Endothelial cell of umbilical vein (primary cell): ENCODE data around the gene LYSMD2. TPM values are rescaled to one million over a fixed set of nuclear protein-coding genes. Genes with fewer than 3 reads are reported as not detected.
A peak's percentile ranks its signal among the peaks of the same experiment; 100 is the strongest.

Experiments
- BruUV-seq: library from RNA; stranded (reverse); fragments of 400-500 nt; replicated peaks from 2 replicates; lab custom pipeline; 2021; lab: Mats Ljungman, UMichigan
- CTCF ChIA-PET: fragments of 300-600, 350-600 bp; sonication (Branson Sonifier 250); formaldehyde crosslinking; loops from one replicate; lab custom pipeline; 2021; ENCODE audit warnings: antibody characterized with exemption, inconsistent platforms; lab: Charles Lee
- POLR2A ChIA-PET: fragments of 300-600, 350-600 bp; sonication (Branson Sonifier 250); formaldehyde crosslinking; loops from one replicate; lab custom pipeline; 2021; ENCODE audit warnings: antibody characterized with exemption, inconsistent platforms; lab: Charles Lee
- DNase-seq: peaks from one replicate; pipeline ENCODE4 v3.0.0-alpha.2; 2011; ENCODE audit warnings: low read depth, low spot score
- FAIRE-seq: peaks from 2 replicates; lab custom pipeline; 2011; peaks lifted over from hg19 to GRCh38; lab: Jason Lieb, UNC
- H2AFZ ChIP-seq: 2 replicates; pipeline ENCODE4 v1.6.0; 2012; ENCODE audit warnings: low read depth, low read length, control low read depth, inconsistent platforms
- H3K27ac ChIP-seq: 2 replicates; pipeline ENCODE4 v1.5.1; 2011; ENCODE audit warnings: low read depth, mild to moderate bottlenecking, control low read depth, low read length, moderate library complexity; ENCODE audit not compliant: insufficient read depth
- H3K27me3 ChIP-seq, 2 experiments: 2 replicates each; pipeline versions ENCODE4 v1.6.0 to v1.6.1; 2011; ENCODE audit warnings: low read length in 2 of 2, mixed read lengths in 1 of 2; ENCODE audit not compliant: control insufficient read depth in 2 of 2, insufficient read depth in 2 of 2
- H3K36me3 ChIP-seq, 2 experiments: 2 replicates in 1 of 2; 3 replicates in 1 of 2; pipeline ENCODE4 v1.5.1; 2011; ENCODE audit warnings: low read length in 2 of 2, mild to moderate bottlenecking in 1 of 2, moderate library complexity in 1 of 2; ENCODE audit not compliant: control insufficient read depth in 2 of 2, insufficient read depth in 2 of 2; ENCODE audit errors: extremely low read depth in 1 of 2
- H3K4me1 ChIP-seq: 3 replicates; pipeline ENCODE4 v1.5.1; 2011; ENCODE audit warnings: mild to moderate bottlenecking, low read length; ENCODE audit not compliant: control insufficient read depth, insufficient read depth; ENCODE audit errors: extremely low read depth
- H3K4me2 ChIP-seq: 2 replicates; pipeline ENCODE4 v1.6.1; 2011; ENCODE audit warnings: low read length, control low read depth, mixed read lengths; ENCODE audit not compliant: insufficient read depth
- H3K4me3 ChIP-seq, 3 experiments: fragments of 200-600 bp in 1 of 3; sonication (generic), shearing (Covaris generic) in 1 of 3; replicated peaks in 1 of 3; 2 replicates each; pipeline ENCODE4 v1.5.1; 2011 to 2016; ENCODE audit warnings: control low read depth in 3 of 3, low read length in 3 of 3, mild to moderate bottlenecking in 2 of 3, inconsistent platforms in 1 of 3, low read depth in 1 of 3, moderate library complexity in 1 of 3; ENCODE audit not compliant: insufficient read depth in 1 of 3
- H3K79me2 ChIP-seq: 2 replicates; pipeline ENCODE4 v1.6.0; 2012; ENCODE audit warnings: low read length, inconsistent platforms; ENCODE audit not compliant: control insufficient read depth, insufficient read depth
- H3K9ac ChIP-seq: replicated peaks from 2 replicates; pipeline ENCODE3; 2011; ENCODE audit warnings: low read length, control low read depth; ENCODE audit not compliant: insufficient read depth; ENCODE audit errors: extremely low read depth
- H3K9me1 ChIP-seq: replicated peaks from 3 replicates; pipeline ENCODE4 v1.6.0; 2011; ENCODE audit warnings: mild to moderate bottlenecking, low read length; ENCODE audit not compliant: control insufficient read depth, insufficient read depth; ENCODE audit errors: extremely low read depth
- H3K9me3 ChIP-seq: replicated peaks from 2 replicates; pipeline ENCODE4 v1.5.1; 2012; ENCODE audit warnings: low read length, inconsistent platforms; ENCODE audit not compliant: control insufficient read depth, insufficient read depth
- H4K20me1 ChIP-seq: replicated peaks from 2 replicates; pipeline ENCODE3; 2011; ENCODE audit warnings: mild to moderate bottlenecking, low read length; ENCODE audit not compliant: control insufficient read depth, insufficient read depth; ENCODE audit errors: extremely low read depth
- EZH2 ChIP-seq: IDR thresholded peaks from 2 replicates; pipeline ENCODE4 v1.6.1; 2012; ENCODE audit warnings: borderline replicate concordance, low read depth, mild to moderate bottlenecking, moderate library complexity, low read length, inconsistent platforms; ENCODE audit not compliant: severe bottlenecking
- FOS ChIP-seq: IDR thresholded peaks from 2 replicates; pipeline ENCODE4 v1.6.1; 2011; ENCODE audit warnings: mild to moderate bottlenecking, low read length, moderate library complexity, borderline replicate concordance; ENCODE audit not compliant: insufficient read depth
- GATA2 ChIP-seq: IDR thresholded peaks from 2 replicates; pipeline ENCODE4 v1.7.0; 2011; ENCODE audit warnings: low read depth, mild to moderate bottlenecking, moderate library complexity, mixed read lengths, low read length; ENCODE audit not compliant: insufficient read length, insufficient read depth
- JUN ChIP-seq: IDR thresholded peaks from 2 replicates; pipeline ENCODE4 v1.6.1; 2011; ENCODE audit warnings: borderline replicate concordance, low read depth; ENCODE audit not compliant: insufficient read length, insufficient read depth
- MYC ChIP-seq: IDR thresholded peaks from one replicate; pipeline ENCODE4 v1.6.1; 2011; ENCODE audit warnings: mild to moderate bottlenecking, low read depth, low read length
- POLR2A ChIP-seq: IDR thresholded peaks from 2 replicates; pipeline ENCODE4 v1.6.1; 2012; ENCODE audit warnings: low read depth, mild to moderate bottlenecking, control low read depth, low read length
- POLR2AphosphoS5 ChIP-seq: IDR thresholded peaks from 2 replicates; pipeline ENCODE4 v1.6.1; 2012; ENCODE audit warnings: low read depth, mild to moderate bottlenecking, control low read depth, low read length, moderate library complexity; ENCODE audit not compliant: insufficient read depth
- dilution Hi-C: fragments of 300-500 bp; cut with MboI; formaldehyde crosslinking; loops from one replicate; pipeline ENCODE4 v1.15.0; 2019; ENCODE audit warnings: low sequenced_read_pairs; ENCODE audit not compliant: extremely low pct_ligation_motif_present
- intact Hi-C: fragments of 100-400 bp; cut with micrococcal nuclease; formaldehyde crosslinking; loops from one replicate; pipeline ENCODE4 v1.10.0; 2022
- polyA plus RNA-seq, 4 experiments: library from polyadenylated mRNA; depleted of rRNA in 3 of 4; stranded (reverse) in 3 of 4; unstranded in 1 of 4; fragments of >200 nt; gene quantifications; 2 replicates each; pipeline versions ENCODE4 v1.2.1 to v1.2.3, GENCODE V29; 2011 to 2012; ENCODE audit warnings: missing spikeins in 1 of 4
- total RNA-seq: library from RNA; stranded (reverse); gene quantifications from 2 replicates; pipeline ENCODE4 v1.2.3, GENCODE V29; 2021
- TF ChIP-seq, protein P1 (sequence below), 2 donors: IDR thresholded peaks; 1 replicate in 1 of 2; 2 replicates in 1 of 2; pipeline ENCODE4 v1.5.1; 2011; ENCODE audit warnings: low read length in 2 of 2, mild to moderate bottlenecking in 2 of 2, moderate library complexity in 2 of 2, control low read depth in 1 of 2, inconsistent platforms in 1 of 2, low read depth in 1 of 2; ENCODE audit not compliant: insufficient read depth in 1 of 2; ENCODE audit errors: extremely low read depth in 1 of 2
- TF ChIP-seq, protein P2 (sequence below): IDR thresholded peaks from 2 replicates; pipeline ENCODE4 v1.6.1; 2011; ENCODE audit not compliant: insufficient read depth, insufficient read length

LYSMD2 gene
- total and polyA plus RNA-seq, 2 donors (not counting 3 experiments of a cell fraction or from before 2014, with no cell fraction given), result 6.2 to 8.0 TPM

DNA sequence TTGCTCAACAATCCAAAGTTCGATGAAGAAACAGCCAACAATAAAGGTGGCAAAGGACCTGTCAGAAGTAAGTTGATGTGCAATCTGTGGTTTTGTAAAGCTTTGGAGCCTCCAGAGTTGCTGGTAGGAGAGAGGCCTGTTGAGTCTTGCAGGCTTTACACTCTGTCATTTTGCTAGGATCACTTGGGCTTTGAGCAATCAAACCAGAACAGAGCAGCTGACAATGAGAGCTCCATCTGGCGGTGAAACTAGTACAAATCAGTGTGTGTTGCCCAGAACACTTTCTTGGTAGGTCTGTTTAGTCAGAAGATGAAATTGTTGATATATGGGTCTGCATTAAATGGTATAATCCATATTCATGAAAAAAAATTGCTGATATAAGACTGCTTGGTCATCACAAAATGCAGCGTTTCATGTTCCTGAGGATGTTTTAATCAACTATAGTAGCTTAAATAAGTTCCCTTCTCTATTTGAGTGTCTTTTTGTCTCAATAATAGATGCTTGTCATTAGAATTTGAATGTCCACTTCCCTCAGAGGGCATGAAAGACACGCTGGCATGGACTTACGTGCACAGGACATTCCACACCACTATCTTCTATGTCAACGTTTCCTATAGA lies 39.6 kb upstream of the LYSMD2 start:
- Histone ChIP-seq H3K4me1 (no peaks in the 10 kb centered on the region), H3K9me3 (no peaks in the 10 kb centered on the region), H3K9me1 (no peaks in the 10 kb centered on the region), H3K27me3 (peaks cover 0 to 4% of the 10 kb centered on the region in 2 experiments), H3K4me3 (no peak overlapping the region), H3K36me3 (no peaks in the 10 kb centered on the region), H3K9ac (no peak overlapping the region), H3K79me2 (no peaks in the 10 kb centered on the region), H2AFZ (no peak overlapping the region), H3K4me2 (no peak overlapping the region), H3K27ac (no peak overlapping the region), H4K20me1 (no peaks in the 10 kb centered on the region)
- no TSS peak for BruUV-seq
- DNase-seq (peak; percentile 80), FAIRE-seq (peak; percentile 99)
- ChIA-PET POLR2A (interaction anchor here (0.6 kb wide), 1 partner anchor 137 kb away, joined by 4 read pairs; no protein-coding TSS in a partner anchor), CTCF (interaction anchor here (0.6 to 10.1 kb wide), 75 partner anchors 10 to 959 kb away, joined by 3 to 942 read pairs (median 6); partner anchors contain the start of genes DMXL2, LYSMD2 and SCG3)
- TF ChIP-seq GATA2 (no peak), MYC (no peak), POLR2A (no peak), FOS (no peak), POLR2AphosphoS5 (no peak), EZH2 (no peak), JUN (no peak)
- TF ChIP-seq, protein P1, sequence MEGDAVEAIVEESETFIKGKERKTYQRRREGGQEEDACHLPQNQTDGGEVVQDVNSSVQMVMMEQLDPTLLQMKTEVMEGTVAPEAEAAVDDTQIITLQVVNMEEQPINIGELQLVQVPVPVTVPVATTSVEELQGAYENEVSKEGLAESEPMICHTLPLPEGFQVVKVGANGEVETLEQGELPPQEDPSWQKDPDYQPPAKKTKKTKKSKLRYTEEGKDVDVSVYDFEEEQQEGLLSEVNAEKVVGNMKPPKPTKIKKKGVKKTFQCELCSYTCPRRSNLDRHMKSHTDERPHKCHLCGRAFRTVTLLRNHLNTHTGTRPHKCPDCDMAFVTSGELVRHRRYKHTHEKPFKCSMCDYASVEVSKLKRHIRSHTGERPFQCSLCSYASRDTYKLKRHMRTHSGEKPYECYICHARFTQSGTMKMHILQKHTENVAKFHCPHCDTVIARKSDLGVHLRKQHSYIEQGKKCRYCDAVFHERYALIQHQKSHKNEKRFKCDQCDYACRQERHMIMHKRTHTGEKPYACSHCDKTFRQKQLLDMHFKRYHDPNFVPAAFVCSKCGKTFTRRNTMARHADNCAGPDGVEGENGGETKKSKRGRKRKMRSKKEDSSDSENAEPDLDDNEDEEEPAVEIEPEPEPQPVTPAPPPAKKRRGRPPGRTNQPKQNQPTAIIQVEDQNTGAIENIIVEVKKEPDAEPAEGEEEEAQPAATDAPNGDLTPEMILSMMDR (IDR thresholded peaks at IDR 0.05; ENCODE audit: extremely low read depth in 1 of 2, insufficient read depth in 1 of 2, low read depth in 1 of 2, low read length in 2 of 2), result peak; percentile 72 to 75
- TF ChIP-seq, protein P2, sequence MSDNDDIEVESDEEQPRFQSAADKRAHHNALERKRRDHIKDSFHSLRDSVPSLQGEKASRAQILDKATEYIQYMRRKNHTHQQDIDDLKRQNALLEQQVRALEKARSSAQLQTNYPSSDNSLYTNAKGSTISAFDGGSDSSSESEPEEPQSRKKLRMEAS, result no peak
- dilution Hi-C loops (no loop called here), intact Hi-C loops (loop anchor here (1.0 to 5.0 kb wide), 6 partner anchors 26 to 238 kb away; partner anchors contain the start of genes LYSMD2 and TMOD2)
